Vein endothelial cell (primary cell): ENCODE measurements around the gene ENO2. TPM values are rescaled to one million over a fixed set of nuclear protein-coding genes. Genes with fewer than 3 reads are reported as not detected.

Source experiments
- small RNA-seq: library from RNA; depleted of rRNA; stranded (forward); fragments of <200 nt; gene quantifications from one replicate; pipeline ENCODE3, GENCODE V24; 2012
- total RNA-seq: library from RNA; depleted of rRNA; stranded (reverse); fragments of >200 nt; gene quantifications from 2 replicates; pipeline ENCODE4 v1.2.3, GENCODE V29; 2012

ENO2 gene
- total RNA-seq, result 3.1 and 5.6 TPM in 2 replicates

DNA sequence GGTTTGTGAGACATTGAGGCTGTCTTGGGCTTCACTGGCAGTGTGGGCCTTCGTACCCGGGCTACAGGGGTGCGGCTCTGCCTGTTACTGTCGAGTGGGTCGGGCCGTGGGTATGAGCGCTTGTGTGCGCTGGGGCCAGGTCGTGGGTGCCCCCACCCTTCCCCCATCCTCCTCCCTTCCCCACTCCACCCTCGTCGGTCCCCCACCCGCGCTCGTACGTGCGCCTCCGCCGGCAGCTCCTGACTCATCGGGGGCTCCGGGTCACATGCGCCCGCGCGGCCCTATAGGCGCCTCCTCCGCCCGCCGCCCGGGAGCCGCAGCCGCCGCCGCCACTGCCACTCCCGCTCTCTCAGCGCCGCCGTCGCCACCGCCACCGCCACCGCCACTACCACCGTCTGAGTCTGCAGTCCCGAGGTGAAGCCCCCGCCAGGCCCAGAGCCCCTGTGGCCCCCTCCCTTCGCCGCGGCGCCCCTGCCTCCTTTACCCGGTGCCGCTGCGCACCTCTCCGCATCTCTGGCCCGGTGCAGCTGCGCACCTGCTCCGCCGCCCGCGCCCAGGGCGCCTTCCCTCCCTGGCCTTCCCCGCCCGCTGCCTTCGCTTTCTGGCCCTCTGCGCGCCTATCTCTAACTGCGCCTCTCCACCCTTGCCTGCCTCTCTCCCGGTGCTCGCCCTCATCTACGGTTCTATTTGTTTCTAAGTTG, at the start of gene ENO2:
Gene ENO2, plus strand, starts transcription at position 335 of the 701 bp plus-strand sequence. CDS start 1,253 bp downstream, outside the sequence.

DNA sequence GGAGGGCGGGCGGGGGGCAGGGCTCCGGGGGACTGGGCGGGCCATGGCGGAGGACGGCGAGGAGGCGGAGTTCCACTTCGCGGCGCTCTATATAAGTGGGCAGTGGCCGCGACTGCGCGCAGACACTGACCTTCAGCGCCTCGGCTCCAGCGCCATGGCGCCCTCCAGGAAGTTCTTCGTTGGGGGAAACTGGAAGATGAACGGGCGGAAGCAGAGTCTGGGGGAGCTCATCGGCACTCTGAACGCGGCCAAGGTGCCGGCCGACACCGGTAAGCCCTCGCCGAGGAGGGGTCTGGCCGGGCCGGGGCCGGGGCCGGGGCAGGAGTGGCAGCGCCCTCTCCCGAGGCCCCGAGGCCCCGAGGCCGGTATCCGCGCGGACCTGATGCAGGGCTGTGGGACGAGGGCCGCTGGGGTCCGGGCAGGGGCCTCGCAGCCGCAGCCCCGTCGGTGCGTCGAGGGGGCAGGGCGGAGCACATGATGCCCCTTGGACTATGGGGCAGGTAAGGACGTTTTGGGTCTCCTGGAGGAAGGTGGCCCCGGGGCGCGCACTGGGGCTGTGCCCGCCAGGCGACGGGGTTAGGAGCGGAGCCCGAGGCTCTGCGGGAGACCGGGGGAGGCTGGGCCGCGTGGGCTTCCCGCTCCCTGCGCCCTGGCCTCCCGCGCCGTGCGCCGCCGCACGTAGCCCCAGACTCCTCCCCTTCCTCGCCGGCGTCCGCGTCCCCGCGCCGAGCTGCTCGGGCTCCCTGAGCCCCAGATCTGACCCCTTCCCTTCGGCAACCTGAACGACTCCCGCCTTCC, 46.8 kb upstream of the ENO2 start, which contains the start of gene TPI1:
Gene TPI1, plus strand, starts transcription at position 119 of the 798 bp plus-strand sequence. Its CDS starts 36 bp downstream, at position 155.

DNA sequence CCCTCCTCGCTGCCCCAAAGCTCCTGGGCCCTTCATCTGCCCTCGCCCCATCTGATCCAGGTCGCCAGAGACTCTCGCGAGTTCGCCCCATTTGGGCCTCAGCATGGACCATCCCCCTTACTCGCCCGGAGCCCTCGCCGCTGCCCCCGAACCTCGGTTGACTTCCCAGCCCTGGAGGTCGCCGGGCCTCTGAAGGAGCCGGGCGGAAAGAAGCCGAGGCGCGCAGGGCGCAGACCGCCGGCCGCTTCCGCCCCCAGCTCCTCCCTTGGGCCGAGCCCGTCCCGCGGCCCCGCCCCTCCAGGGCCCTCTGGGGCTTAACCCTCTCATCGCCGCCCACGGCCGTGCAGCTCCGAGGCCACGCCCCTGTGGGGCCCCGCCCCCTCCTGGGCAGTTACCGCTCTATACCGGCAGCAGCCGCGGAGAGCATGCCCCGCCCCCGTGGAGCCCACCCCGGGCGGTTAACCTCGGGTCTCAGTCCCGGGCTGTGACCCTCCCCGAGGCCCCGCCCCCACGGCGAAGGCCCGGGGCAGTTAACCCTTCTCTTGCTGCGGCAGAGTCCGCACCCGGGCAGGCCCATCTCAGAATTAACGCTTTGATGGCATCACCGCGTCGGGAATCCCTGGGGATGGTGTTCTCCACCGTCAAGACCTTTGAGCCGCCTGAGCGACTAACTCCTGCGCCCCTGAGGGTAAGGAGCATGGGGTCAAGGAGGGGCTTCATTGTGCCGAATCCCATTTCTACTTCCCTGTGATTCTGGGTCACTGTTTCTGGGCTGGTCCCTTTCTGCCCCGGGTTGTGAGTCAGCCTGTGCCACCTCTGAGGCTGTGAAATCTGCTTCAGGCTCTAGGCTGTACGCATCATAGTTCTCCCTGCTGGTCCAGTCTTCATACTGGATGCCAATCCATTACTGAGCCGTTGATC, 41.0 kb upstream of the ENO2 start, which contains the start of gene SPSB2:
Gene SPSB2, minus strand, starts transcription at position 210 of the 921 bp plus-strand sequence. CDS start 402 bp downstream, outside the sequence.

DNA sequence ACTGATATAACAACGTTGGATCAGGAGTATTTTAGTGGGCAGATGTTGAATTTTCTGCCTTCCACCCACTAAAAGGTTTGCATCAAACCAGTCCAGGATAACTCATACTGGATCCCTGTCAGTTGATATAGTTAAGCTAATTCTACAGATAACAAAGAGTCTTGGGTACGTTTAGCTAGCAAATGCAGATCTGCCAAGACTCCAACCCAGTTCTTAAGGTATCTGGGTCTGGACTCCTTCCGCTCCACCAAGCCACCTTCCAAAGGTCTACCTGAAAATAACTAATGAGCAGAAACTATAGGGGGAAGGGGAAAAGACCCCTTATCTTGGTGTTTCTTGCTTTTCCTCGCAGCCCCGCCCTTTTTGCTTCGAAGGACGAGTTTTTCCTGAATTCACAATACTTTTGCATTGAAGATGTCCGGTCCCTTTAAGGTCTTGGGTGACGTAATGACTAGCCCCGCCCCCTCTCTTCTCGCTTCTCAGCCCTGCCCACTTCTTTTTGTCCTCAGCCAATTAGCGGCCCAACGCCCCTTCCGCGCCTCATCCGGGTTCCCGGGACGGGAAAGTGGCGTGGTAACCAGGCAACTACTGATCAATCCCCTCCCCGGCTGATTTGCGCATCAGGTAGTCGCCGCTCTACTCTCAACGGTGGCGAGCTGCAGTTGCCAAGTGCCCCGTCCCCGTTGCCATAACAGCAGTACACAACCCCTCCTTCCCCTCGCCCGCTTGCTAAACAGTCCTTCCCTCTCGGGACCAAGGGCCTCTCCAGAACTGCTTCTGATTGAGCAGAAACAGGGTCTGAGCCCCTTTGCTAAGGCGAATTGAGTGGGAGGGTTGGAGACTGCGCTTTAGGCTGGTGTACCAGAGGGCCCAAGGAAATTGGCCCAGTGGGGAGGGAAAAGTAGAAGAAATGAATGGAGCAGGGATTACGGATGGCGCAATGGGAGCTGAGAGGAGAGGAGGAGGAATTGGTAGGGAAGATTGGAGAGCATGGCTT, 9.8 kb upstream of the ENO2 start, which contains the start of gene LRRC23:
Gene LRRC23, plus strand, starts transcription at position 543 of the 997 bp plus-strand sequence. CDS start 812 bp downstream, outside the sequence.

DNA sequence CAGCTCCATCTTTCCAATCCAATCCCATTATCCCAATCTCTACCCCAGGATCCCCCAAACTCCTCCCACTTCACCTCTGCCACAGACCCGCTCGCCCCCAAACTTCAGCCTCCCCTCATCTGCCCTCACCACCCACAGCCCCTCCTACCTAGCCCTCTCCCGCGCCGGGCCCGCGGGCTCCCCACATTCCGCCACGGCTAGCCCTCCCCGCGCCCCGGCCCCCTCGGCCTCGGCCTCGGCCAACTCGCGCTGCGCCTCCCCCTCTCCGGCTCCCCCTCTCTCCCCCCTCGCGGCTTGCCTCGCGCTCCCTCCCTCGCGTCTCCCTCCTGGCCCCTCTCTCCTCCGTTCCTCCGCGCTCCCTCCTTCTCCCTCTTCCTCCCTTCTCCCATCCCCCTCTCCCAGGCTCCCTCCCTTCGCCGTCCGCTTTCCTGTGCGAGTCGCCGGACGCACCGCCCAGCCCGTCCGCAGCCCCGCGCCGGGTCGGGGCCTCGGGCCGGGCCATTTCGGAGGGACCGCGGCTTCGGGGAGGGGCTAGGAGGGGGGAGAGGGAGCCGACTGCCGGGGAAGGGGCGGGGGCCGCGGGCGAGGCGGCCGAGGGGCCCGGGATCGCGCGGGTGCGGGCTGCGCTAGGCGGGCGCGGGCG, 13.1 kb downstream of the ENO2 start, which contains the start of gene ATN1:
Gene ATN1, plus strand, starts transcription at position 581 of the 643 bp plus-strand sequence. CDS start 6,043 bp downstream, outside the sequence.

DNA sequence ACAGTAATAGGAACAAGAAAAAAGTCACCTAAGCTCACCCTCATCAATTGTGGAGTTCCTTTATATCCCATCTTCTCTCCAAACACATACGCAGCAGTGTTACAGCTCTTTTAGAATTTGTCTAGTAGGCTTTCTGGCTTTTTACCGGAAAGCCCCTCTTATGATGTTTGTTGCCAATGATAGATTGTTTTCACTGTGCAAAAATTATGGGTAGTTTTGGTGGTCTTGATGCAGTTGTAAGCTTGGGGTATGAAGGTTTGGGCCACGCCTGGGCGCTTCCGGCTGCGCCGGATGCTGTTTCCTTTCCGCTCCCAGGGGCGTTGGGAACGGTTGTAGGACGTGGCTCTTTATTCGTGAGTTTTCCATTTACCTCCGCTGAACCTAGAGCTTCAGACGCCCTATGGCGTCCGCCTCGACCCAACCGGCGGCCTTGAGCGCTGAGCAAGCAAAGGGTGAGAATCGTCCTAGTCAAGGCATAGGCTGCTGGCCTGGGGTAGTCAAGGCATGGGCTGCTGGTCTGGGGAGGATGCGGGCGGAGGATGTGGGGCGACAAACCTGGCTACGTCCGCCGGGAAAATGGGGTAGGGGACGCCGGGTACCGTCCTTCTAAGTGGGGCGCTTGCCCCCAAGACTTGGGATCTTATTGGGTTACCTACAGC, 29.5 kb downstream of the ENO2 start, which contains the start of the genes C12orf57 and RNU7-1:
Gene C12orf57, plus strand, starts transcription at position 301 of the 659 bp plus-strand sequence. Its CDS starts 100 bp downstream, at position 401.
Gene RNU7-1, plus strand, starts transcription at position 95 of the 659 bp plus-strand sequence.

DNA sequence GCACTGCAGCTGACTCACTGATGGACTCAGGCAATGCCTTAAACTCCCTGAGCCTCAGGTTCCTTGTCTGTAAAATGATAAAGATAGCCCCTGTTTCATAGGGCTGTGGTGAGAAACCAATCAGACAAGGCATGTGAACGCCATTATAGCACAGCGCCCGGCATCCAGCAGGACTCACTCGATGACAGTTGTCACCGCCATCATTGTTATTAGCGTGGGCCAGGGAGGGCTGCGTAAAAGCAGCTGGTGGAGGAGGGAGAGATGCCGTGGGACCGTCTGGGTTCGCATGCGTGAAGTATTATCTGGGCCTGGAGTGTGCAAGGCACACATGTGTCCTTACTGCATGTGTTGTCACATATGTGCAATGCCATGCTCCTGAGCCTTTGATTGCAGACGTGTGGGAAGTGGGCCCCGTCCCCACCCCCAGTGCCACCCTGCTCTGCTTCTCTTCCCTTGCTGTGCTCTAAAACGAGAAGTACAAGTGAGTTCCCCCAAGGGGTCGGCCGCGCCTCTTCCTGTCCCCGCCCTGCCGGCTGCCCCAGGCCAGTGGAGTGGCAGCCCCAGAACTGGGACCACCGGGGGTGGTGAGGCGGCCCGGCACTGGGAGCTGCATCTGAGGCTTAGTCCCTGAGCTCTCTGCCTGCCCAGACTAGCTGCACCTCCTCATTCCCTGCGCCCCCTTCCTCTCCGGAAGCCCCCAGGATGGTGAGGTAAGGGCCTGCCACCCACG, 36.6 kb downstream of the ENO2 start, which contains the start of gene PTPN6:
Gene PTPN6, plus strand, starts transcription at position 546 of the 730 bp plus-strand sequence. Its CDS starts 157 bp downstream, at position 703.

Small RNA genes within 50 kb of the gene (small RNA-seq; reads per million reads assigned to genes)
- gene MIR141 (10.0 reads per million, percentile 96 among the genes with 10 or more reads in this experiment), gene MIR200C (156 reads per million, percentile 99 among the genes with 10 or more reads in this experiment), gene RNU7-1 (not detected), gene SCARNA12 (2.6 reads per million, percentile 85 among the genes with 10 or more reads in this experiment)

Other genes with a start within 250 kb of the ENO2 start
- gene ZNF384, start 225.2 kb upstream of the ENO2 start, total RNA-seq, result 30.2 and 31.4 TPM in 2 replicates
- not detected in 2 replicates for gene PIANP, start 213.8 kb upstream of the ENO2 start, total RNA-seq
- gene COPS7A, start 190.5 kb upstream of the ENO2 start, total RNA-seq, result 42.5 and 45.7 TPM in 2 replicates
- 141 and 153 TPM in 2 replicates for gene MLF2, start 161.4 kb upstream of the ENO2 start, total RNA-seq
- gene PTMS, start 148.2 kb upstream of the ENO2 start, total RNA-seq, result 126 and 169 TPM in 2 replicates
- 0.10 and 0.33 TPM in 2 replicates for gene LAG3, start 142.1 kb upstream of the ENO2 start, total RNA-seq
- not detected in 2 replicates for gene CD4, start 125.1 kb upstream of the ENO2 start, total RNA-seq
- 3.4 and 6.5 TPM in 2 replicates for gene GPR162, start 92.8 kb upstream of the ENO2 start, total RNA-seq
- gene P3H3, start 86.2 kb upstream of the ENO2 start, total RNA-seq, result 43.7 and 58.1 TPM in 2 replicates
- gene GNB3, start 73.7 kb upstream of the ENO2 start, total RNA-seq, result 2.6 and 2.9 TPM in 2 replicates
- 8.2 and 21.6 TPM in 2 replicates for gene CDCA3, start 63.3 kb upstream of the ENO2 start, total RNA-seq
- gene USP5, start 62.4 kb upstream of the ENO2 start, total RNA-seq, result 93.1 and 105 TPM in 2 replicates
- 757 and 836 TPM in 2 replicates for gene TPI1, start 47.0 kb upstream of the ENO2 start, total RNA-seq
- gene SPSB2, start 41.3 kb upstream of the ENO2 start, total RNA-seq, result 3.3 and 4.3 TPM in 2 replicates
- gene LRRC23, start 9.8 kb upstream of the ENO2 start, total RNA-seq, result 2.5 and 2.9 TPM in 2 replicates
- gene ATN1, start 13.4 kb downstream of the ENO2 start, total RNA-seq, result 14.9 and 17.3 TPM in 2 replicates
- not detected in 2 replicates for gene RNU7-1, start 29.2 kb downstream of the ENO2 start, total RNA-seq
- gene C12orf57, start 29.4 kb downstream of the ENO2 start, total RNA-seq, result 62.0 and 91.1 TPM in 2 replicates
- 1.2 and 2.0 TPM in 2 replicates for gene PTPN6, start 36.8 kb downstream of the ENO2 start, total RNA-seq
- gene PHB2, start 56.1 kb downstream of the ENO2 start, total RNA-seq, result 257 and 283 TPM in 2 replicates
- 31.0 and 36.5 TPM in 2 replicates for gene EMG1, start 56.3 kb downstream of the ENO2 start, total RNA-seq
- gene LPCAT3, start 103.9 kb downstream of the ENO2 start, total RNA-seq, result 7.8 and 13.4 TPM in 2 replicates
- gene C1S, start 146.1 kb downstream of the ENO2 start, total RNA-seq, result 0.48 and 0.98 TPM in 2 replicates
- 0.65 and 1.1 TPM in 2 replicates for gene C1R, start 177.9 kb downstream of the ENO2 start, total RNA-seq
- gene C1RL, start 194.6 kb downstream of the ENO2 start, total RNA-seq, result 26.7 and 40.5 TPM in 2 replicates
- gene RBP5, start 214.3 kb downstream of the ENO2 start, total RNA-seq, result not detected in 2 replicates
- gene CLSTN3, start 215.8 kb downstream of the ENO2 start, total RNA-seq, result 22.8 and 30.4 TPM in 2 replicates